ENCODE measurements around the gene HIPK2.
A peak's percentile ranks its signal among the peaks of the same experiment; 100 is the strongest.

HIPK2 gene

DNA sequence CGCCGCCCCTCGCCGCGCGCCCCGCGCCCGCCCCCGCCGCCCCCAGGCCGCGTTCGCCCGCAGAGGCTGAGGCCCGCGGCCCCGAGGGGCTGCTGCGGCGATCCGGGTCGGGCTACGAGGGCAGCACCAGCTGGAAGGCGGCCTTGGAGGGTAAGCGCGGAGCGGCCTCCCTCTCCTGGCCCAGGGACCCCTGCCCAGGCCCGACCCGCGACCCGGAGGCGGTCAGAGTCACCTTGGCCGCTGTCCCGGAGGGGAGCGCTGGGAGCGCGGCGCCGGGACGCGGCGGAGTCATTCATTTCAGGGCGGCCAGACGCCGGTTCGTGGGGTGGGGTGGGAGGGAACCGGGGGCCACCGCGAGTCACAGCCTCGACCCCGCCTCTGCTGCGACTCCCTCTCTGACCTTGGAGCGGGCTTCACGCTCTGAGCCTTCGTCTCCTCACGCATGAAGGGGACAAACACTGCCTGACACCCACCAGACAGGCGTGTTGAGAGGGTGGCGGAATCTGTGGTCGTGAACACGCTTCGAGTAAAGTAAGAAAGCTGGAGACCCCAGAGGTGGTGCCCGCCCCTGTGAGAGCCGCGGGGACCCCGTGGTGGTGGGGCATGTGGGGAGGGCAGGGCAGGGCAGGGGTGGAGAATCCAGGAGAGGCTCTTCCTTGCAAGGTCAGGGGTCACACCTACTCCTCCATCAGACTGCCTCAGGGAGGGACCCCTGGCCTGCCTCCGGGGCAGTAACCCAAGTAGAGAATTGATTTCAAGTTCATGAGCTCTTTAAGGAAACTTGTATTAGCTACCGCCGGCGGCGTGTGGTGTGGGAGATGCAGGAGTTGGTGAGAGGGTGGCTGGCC is 253.6 kb downstream of the HIPK2 start:
- H3K27me3 ChIP-seq = peaks cover 28% of the 10 kb centered on the region
- DNase-seq = no peak
- H3K9me3 ChIP-seq = no peaks in the 10 kb centered on the region
- TF ChIP-seq, protein P1, sequence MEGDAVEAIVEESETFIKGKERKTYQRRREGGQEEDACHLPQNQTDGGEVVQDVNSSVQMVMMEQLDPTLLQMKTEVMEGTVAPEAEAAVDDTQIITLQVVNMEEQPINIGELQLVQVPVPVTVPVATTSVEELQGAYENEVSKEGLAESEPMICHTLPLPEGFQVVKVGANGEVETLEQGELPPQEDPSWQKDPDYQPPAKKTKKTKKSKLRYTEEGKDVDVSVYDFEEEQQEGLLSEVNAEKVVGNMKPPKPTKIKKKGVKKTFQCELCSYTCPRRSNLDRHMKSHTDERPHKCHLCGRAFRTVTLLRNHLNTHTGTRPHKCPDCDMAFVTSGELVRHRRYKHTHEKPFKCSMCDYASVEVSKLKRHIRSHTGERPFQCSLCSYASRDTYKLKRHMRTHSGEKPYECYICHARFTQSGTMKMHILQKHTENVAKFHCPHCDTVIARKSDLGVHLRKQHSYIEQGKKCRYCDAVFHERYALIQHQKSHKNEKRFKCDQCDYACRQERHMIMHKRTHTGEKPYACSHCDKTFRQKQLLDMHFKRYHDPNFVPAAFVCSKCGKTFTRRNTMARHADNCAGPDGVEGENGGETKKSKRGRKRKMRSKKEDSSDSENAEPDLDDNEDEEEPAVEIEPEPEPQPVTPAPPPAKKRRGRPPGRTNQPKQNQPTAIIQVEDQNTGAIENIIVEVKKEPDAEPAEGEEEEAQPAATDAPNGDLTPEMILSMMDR (IDR thresholded peaks at IDR 0.05; ENCODE audit: low read depth, low read length) = no peak
- H3K36me3 ChIP-seq = no peaks in the 10 kb centered on the region
- H3K4me1 ChIP-seq = no peaks in the 10 kb centered on the region
- H3K4me3 ChIP-seq (ENCODE audit: low read depth, low read length) = no peak overlapping the region

DNA sequence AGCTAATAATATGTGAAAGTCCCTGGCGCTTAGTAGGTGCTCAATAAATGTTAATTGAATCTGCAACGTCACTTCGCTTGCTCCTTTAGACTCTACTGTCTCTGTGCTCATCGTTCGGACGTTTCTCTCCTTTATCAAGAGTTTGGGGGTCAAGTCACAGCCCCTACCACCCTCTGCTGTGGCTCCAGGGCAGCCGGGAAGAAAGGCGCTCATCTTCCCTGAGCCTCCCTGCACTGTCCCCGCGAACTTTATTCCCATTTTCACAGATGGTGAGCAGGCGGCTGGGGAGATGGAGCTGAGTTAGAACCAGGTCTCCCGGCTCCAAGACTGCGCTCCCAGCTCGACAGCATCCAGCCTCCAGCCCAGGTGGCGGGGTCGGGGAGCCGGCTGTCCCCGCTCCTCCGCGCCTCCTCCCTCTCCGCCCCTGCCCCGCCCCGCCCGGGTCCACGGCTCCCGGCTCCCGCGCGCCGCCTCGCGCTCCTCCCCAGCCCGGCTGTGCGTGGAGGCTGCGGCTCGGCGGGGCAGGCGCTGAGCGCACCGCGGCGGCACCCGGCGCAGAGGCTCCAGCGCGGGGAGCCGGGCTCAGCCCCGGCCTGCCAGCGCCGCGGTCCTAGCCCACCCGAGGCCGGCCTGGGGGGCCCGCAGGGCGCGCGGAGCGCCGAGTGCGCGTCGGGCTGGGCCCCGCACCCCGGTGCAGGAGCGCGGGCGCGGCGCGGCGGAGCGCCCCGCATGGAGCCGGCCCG is 254.4 kb downstream of the HIPK2 start, which contains the start of gene CLEC2L:
Gene CLEC2L (plus strand): TSS at position 487 of the 743 bp plus-strand sequence. CDS start 243 bp downstream, at position 730.
- Histone ChIP-seq H3K27me3 (peaks cover 28% of the 10 kb centered on the region), H3K4me1 (no peaks in the 10 kb centered on the region), H3K4me3 (ENCODE audit: low read depth, low read length) (no peak within 1 kb of the TSS), H3K9me3 (no peaks in the 10 kb centered on the region), H3K36me3 (no peaks in the 10 kb centered on the region)
- peak; percentile 23 for DNase-seq
- TF ChIP-seq, protein P1 (IDR thresholded peaks at IDR 0.05; ENCODE audit: low read depth, low read length) = no peak

DNA sequence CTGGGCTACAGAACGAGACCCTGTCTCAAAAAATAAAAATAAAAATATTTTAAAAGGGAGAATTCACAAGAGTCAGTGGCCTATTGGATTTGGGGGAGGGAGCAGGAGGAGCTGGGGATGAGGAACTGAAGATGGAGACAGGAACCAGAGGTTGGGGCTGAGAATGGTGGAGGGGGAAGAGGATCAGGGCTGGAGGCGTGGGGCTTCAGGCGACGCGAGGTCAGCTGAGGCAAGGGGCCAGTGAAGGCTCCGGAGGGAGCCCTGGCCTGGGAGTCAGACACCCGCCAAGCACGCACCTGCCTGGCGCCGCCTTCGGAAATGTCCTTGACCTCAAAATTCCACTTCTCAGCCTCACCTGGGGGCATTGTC is 255.0 kb downstream of the HIPK2 start:
- Histone ChIP-seq H3K36me3 (no peaks in the 10 kb centered on the region), H3K9me3 (no peaks in the 10 kb centered on the region), H3K27me3 (peaks cover 28% of the 10 kb centered on the region), H3K4me3 (ENCODE audit: low read depth, low read length) (no peak overlapping the region), H3K4me1 (no peaks in the 10 kb centered on the region)
- TF ChIP-seq, protein P1 (IDR thresholded peaks at IDR 0.05; ENCODE audit: low read depth, low read length) = no peak
- no peak for DNase-seq

DNA sequence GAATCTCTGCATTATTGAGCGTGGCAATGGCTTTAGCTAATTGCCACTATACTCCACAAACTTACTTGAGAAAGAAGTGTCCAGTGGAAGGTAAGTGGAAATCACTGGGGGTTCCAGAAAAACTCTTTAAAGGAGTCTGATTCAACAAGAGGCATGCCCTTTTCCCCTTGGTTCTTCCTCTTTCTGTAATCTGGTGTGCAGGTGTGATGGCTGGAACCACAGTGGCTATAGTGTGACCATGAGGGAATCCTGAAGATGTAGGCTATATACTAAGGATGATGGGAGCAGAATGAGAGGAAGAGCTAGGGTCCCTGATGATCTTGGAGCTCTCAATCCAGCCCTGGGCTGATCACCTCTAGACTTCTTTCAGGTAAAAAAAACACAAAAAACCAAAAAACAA is 256.4 kb downstream of the HIPK2 start:
- no peaks in the 10 kb centered on the region for H3K4me1 ChIP-seq
- H3K27me3 ChIP-seq = peaks cover 28% of the 10 kb centered on the region
- TF ChIP-seq, protein P1 (IDR thresholded peaks at IDR 0.05; ENCODE audit: low read depth, low read length) = no peak
- no peak overlapping the region for H3K4me3 ChIP-seq (ENCODE audit: low read depth, low read length)
- DNase-seq = no peak
- H3K9me3 ChIP-seq = no peaks in the 10 kb centered on the region
- no peaks in the 10 kb centered on the region for H3K36me3 ChIP-seq

DNA sequence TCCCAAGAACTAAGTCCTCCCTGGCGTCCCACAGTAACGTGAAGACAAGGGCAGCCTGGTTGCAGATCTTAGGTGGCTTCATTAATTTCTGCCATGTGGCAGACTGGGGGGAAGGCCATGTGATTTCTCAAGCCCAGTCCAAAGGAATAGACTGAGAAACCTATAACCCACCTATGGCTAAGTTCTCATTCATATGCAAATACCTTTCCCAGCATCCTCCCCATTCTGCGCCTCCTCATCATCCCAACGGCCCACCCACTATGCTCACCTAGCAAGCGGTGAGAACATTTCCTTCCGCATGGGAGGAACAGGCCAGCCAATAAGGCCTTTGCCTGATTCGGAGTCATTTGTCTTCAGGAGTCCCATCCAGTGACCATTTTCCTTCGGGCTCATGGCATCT is 262.5 kb downstream of the HIPK2 start:
- DNase-seq = no peak
- TF ChIP-seq, protein P1 (IDR thresholded peaks at IDR 0.05; ENCODE audit: low read depth, low read length) = no peak
- H3K9me3 ChIP-seq = no peaks in the 10 kb centered on the region

More for the DNA sequence above, 262.5 kb downstream of the HIPK2 start:
- H3K27me3 ChIP-seq = no peaks in the 10 kb centered on the region
- H3K4me3 ChIP-seq (ENCODE audit: low read depth, low read length) = no peak overlapping the region
- no peaks in the 10 kb centered on the region for H3K4me1 ChIP-seq
- H3K36me3 ChIP-seq = no peaks in the 10 kb centered on the region

Data from BE2C (cell line).